GM21360 (cell line): ENCODE results near the gene ZPBP.

Experiments
- ATAC-seq: cut with Tn5 transposase; IDR thresholded peaks from one replicate; pipeline ENCODE4 v1.9.1; 2021; ENCODE audit warnings: mild to moderate bottlenecking, moderate library complexity; ENCODE audit not compliant: unreplicated experiment

The ZPBP gene

GRCh38 chr7:50092579-50093491 lies at the start of gene ZPBP:
Gene ZPBP, minus strand, starts transcription at chr7:50093246. Its CDS starts 52 bp downstream, at chr7:50093194.
- ATAC-seq = peak; percentile 73

- peak; percentile 56 for ATAC-seq
Measured at GRCh38 chr7:50142425-50143017, 49.5 kb upstream of the ZPBP start.

- ATAC-seq = no peak
Measured at GRCh38 chr7:50141854-50142253, 48.8 kb upstream of the ZPBP start.

- ATAC-seq = no peak
Measured at GRCh38 chr7:50141131-50141530, 48.1 kb upstream of the ZPBP start.

- ATAC-seq = no peak
Measured at GRCh38 chr7:50140688-50141087, 47.6 kb upstream of the ZPBP start.

- ATAC-seq = no peak
Measured at GRCh38 chr7:50138101-50138500, 45.1 kb upstream of the ZPBP start.

GRCh38 chr7:50125766-50126165 lies 32.7 kb upstream of the ZPBP start:
- ATAC-seq = no peak

- ATAC-seq = peak; percentile 87
Measured at GRCh38 chr7:50121286-50121685, 28.2 kb upstream of the ZPBP start.

GRCh38 chr7:50119815-50120637 lies 27.0 kb upstream of the ZPBP start:
- peak; percentile 80 for ATAC-seq

GRCh38 chr7:50112250-50112649 lies 19.2 kb upstream of the ZPBP start:
- no peak for ATAC-seq

- no peak for ATAC-seq
Measured at GRCh38 chr7:50101873-50102272, 8.8 kb upstream of the ZPBP start.

GRCh38 chr7:50095634-50096033 lies 2.6 kb upstream of the ZPBP start:
- no peak for ATAC-seq

- ATAC-seq = no peak
Measured at GRCh38 chr7:50088463-50089129, 4.5 kb downstream of the ZPBP start.

- ATAC-seq = no peak
Measured at GRCh38 chr7:50085344-50085743, 7.7 kb downstream of the ZPBP start.

GRCh38 chr7:50073093-50073492 lies 20.0 kb downstream of the ZPBP start:
- no peak for ATAC-seq

- peak; percentile 96 for ATAC-seq
Measured at GRCh38 chr7:50069613-50070012, 23.4 kb downstream of the ZPBP start.

- ATAC-seq = peak; percentile 62
Measured at GRCh38 chr7:50068850-50069551, 24.0 kb downstream of the ZPBP start.

- ATAC-seq = no peak
Measured at GRCh38 chr7:50068026-50068425, 25.0 kb downstream of the ZPBP start.

GRCh38 chr7:50062951-50063350 lies 30.1 kb downstream of the ZPBP start:
- no peak for ATAC-seq

GRCh38 chr7:50056131-50056530 lies 36.9 kb downstream of the ZPBP start:
- ATAC-seq = no peak
